ENCODE data around the gene DAPK3. TPM values are rescaled to one million over a fixed set of nuclear protein-coding genes. Genes with fewer than 3 reads are reported as not detected.
"Not testable (repeated sequence)": the region's sequence is repeated elsewhere in the genome, so short reads cannot be mapped to it uniquely, and the experiment has no call there.

DAPK3 gene
- total RNA-seq, 4 donors from 2014 or later = 58.8 to 87.7 (median 70.3) TPM

- TF ChIP-seq POLR2A (IDR thresholded peaks at IDR 0.05) (no peak), CTCF (IDR thresholded peaks at IDR 0.05) (no peak), EP300 (IDR thresholded peaks at IDR 0.05) (no peak)
- WGBS, 2 donors = 37 to 47% methylated on average over 35 to 41 of the region's 41 CpGs
- H3K27ac ChIP-seq = peak overlapping the region in 1 of 4 donors; percentile 3
- DNase-seq (ENCODE audit: low spot score in 2 of 2) = no peak
- H3K4me3 ChIP-seq = peak overlapping the region in 1 of 4 donors; percentile 1
- peaks cover 0 to 9% (median 0%) of the 10 kb centered on the region in 3 donors for H3K36me3 ChIP-seq
- no peaks in the 10 kb centered on the region for H3K9me3 ChIP-seq
- H3K27me3 ChIP-seq = no peaks in the 10 kb centered on the region
- H3K4me1 ChIP-seq = peaks cover 0 to 21% (median 0%) of the 10 kb centered on the region in 4 donors
These were observed 19.7 kb downstream of the DAPK3 start for GRCh38 chr19:3950871-3951861.

- H3K4me1 ChIP-seq = peaks cover 0 to 21% (median 0%) of the 10 kb centered on the region in 4 donors
- TF ChIP-seq POLR2A (IDR thresholded peaks at IDR 0.05) (no peak), EP300 (IDR thresholded peaks at IDR 0.05) (no peak), CTCF (IDR thresholded peaks at IDR 0.05) (no peak)
- no peak overlapping the region for H3K4me3 ChIP-seq
- 42 to 57% methylated on average over 15 to 20 of the region's 20 CpGs for WGBS, 2 donors
- no peak for DNase-seq (ENCODE audit: low spot score in 2 of 2)
- no peaks in the 10 kb centered on the region for H3K27me3 ChIP-seq
- no peaks in the 10 kb centered on the region for H3K36me3 ChIP-seq
- no peaks in the 10 kb centered on the region for H3K9me3 ChIP-seq
- H3K27ac ChIP-seq = no peak overlapping the region
These were observed 20.7 kb downstream of the DAPK3 start for GRCh38 chr19:3949997-3950859.

DNA sequence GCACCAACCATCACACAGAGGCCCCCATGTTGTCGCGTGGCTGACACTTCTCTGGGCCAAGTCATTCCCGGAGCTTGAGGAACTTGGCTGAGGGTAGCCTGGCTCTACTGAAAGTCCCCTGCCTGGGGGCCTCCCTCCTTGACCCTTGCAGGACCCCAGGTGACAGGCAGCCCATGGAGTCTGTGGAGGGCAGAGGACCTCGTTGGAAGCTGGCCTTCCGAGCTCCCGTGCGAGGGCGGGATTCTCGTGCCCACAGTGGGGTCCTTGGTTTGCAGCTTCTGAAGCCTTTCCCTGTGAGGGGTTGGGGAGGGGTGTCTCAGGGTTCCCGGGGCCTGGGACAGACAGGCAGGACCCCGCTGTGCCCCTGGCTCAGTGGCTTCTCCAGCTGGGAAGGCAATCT, 21.6 kb downstream of the DAPK3 start:
- no peaks in the 10 kb centered on the region for H3K9me3 ChIP-seq
- H3K27ac ChIP-seq = no peak overlapping the region
- 74 to 76% methylated on average over 8 to 11 of the region's 11 CpGs for whole genome bisulfite sequencing, 2 donors
- no peak for DNase-seq (ENCODE audit: low spot score in 2 of 2)
- H3K4me3 ChIP-seq = no peak overlapping the region
- H3K36me3 ChIP-seq = no peaks in the 10 kb centered on the region
- no peaks in the 10 kb centered on the region for H3K27me3 ChIP-seq
- H3K4me1 ChIP-seq = peaks cover 0 to 21% (median 0%) of the 10 kb centered on the region in 4 donors
- TF ChIP-seq CTCF (IDR thresholded peaks at IDR 0.05) = no peak
- TF ChIP-seq POLR2A (IDR thresholded peaks at IDR 0.05) = no peak
- no peak for TF ChIP-seq EP300 (IDR thresholded peaks at IDR 0.05)

DNA sequence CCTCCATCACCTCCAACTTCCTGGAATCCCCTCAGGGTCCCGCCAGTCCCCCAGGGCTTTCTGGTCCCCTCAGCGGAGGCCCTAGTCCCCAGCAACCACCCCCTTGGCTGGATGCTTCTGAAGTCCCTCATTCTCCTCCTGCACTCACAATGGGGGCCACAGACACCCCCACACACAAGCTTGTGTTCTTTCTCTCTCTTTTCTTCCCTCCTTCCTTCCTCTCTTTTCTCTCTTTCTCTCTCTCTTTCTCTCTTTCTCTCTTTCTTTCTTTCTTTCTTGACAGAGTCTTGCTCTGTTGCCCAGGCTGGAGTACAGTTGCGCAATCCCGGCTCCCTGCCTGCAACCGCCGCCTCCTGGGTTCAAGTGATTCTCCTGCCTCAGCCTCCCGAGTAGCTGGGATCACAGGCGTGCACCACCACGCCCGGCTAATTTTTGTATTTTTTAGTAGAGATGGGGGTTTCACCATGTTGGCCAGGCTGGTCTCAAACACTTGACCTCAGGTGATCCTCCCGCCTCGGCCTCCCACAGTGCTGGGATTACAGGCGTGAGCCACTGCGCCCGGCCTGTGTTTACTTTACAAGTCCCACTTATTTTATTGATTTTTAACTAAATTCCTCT, 23.5 kb downstream of the DAPK3 start:
- H3K27ac ChIP-seq; H3K36me3 ChIP-seq; H3K4me3 ChIP-seq; DNase-seq (ENCODE audit: low spot score in 2 of 2); H3K27me3 ChIP-seq; H3K9me3 ChIP-seq: not testable (repeated sequence)
- 86 to 89% methylated on average over 15 of the region's 15 CpGs for WGBS, 2 donors
- peaks cover 0 to 15% (median 0%) of the 10 kb centered on the region in 4 donors for H3K4me1 ChIP-seq

DNA sequence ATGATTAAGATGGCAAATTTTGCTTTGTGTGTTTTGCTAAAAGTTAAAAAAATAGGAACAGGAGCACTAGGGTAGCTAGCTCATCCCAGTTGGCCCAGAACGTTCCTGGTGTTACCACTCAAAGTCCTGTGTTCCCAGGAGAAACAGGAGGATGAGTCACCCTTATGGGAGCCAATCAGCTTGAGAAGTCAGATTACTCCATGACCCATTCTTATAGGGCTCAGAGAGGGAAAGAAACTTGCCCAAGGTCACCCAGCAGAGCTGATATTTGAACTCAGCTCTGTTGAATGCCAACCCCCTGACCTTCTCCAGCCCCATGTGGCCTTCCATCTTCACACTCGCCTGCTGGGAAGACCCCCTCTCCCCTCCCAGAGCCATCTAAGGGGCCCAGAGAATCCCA, 25.1 kb downstream of the DAPK3 start:
- no peak for TF ChIP-seq EP300 (IDR thresholded peaks at IDR 0.05)
- TF ChIP-seq POLR2A (IDR thresholded peaks at IDR 0.05) = no peak
- TF ChIP-seq CTCF (IDR thresholded peaks at IDR 0.05) = no peak
- Histone ChIP-seq H3K4me1 (peaks cover 0 to 8% (median 0%) of the 10 kb centered on the region in 4 donors), H3K27ac (no peak overlapping the region), H3K36me3 (no peaks in the 10 kb centered on the region), H3K9me3 (no peaks in the 10 kb centered on the region), H3K4me3 (no peak overlapping the region), H3K27me3 (no peaks in the 10 kb centered on the region)
- DNase-seq (ENCODE audit: low spot score in 2 of 2) = no peak
- 42 to 54% methylated on average over 2 of the region's 2 CpGs for WGBS, 2 donors
